GM19452 (cell line): ENCODE data around the gene CAMKK2.
"Not testable (repeated sequence)": the region's sequence is repeated elsewhere in the genome, so short reads cannot be mapped to it uniquely, and the experiment has no call there.

Experiments used
- ATAC-seq: cut with Tn5 transposase; IDR thresholded peaks from one replicate; pipeline ENCODE4 v1.9.1; 2021; ENCODE audit not compliant: unreplicated experiment

Gene CAMKK2

DNA sequence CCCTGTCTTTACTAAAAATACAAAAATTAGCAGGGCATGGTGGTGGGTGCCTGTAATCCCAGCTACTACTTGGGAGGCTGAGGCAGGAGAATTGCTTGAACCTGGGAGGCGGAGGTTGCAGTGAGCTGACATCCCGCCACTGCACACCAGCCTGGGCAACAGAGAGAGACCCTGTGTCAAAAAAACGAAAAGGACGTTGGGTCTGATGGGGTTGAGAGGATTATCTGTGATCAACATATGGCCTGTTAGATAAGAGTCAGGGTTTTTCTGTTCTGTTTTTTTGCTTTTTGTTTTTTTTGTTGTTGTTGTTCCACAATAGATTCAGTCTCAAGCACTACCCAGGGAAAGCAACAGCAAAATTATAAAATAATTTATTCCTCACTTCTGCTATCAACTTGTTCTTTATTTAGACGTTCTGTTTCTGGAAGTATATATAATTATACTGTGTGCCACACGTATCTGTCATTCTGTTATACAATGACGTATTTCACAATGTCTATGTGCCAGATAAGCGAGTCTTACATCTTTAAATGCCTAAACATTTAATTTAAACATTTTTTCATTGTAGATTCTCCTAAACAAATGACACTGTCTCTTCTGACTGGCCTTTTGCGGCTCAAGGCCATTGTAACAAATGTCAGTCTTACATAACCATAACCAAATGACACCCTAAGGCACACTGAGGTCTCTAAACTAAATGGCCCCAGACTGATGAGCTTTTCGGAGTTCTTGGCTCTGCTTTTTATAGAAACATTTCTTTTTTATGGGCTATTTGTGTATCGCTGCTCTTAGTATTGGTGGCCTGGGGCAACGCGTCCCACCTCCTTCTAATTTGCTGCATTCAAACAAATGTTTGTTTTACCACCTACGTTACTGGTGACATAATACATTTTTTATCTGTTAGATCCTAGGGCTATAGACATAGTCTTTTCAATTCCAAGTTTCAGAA, 93.8 kb downstream of the CAMKK2 start:
- ATAC-seq, result no peak

DNA sequence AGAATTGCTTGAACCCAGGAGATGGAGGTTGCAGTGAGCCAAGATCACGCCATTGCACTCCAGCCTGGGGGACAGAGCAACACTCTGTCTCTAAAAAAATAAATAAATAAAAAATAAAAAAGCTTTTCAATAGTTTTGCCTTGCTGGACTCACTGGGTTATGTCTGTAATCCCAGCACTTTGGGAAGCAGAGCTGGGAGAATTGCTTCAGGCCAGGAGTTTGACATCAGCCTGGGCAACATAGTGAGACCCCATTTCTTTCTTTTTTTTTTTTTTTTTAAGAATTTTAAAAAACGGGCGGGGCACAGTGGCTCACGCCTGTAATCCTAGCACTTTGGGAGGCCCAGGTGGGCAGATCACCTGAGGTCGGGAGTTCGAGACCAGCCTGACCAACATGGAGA, 95.4 kb downstream of the CAMKK2 start:
- not testable (repeated sequence) for ATAC-seq

DNA sequence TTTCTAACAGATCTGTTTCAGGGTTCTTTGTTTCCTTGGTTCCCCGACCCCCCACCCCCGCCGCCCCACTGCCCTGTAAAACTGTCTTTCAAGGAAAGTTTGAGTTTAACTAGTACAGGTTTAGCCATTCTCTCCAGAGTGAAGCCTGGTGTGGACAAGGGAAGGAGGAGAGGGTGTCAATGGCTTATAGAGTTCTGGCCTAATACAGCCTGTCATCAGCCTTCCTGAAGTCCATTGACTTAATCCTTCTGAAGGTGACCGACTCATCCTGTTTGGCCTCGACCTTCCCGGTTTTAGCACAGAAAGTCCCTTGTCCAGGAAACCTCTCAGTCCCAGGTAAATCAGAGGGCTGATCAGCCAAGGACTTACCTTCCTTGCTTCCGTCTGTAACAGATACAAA, 97.6 kb downstream of the CAMKK2 start:
- no peak for ATAC-seq

DNA sequence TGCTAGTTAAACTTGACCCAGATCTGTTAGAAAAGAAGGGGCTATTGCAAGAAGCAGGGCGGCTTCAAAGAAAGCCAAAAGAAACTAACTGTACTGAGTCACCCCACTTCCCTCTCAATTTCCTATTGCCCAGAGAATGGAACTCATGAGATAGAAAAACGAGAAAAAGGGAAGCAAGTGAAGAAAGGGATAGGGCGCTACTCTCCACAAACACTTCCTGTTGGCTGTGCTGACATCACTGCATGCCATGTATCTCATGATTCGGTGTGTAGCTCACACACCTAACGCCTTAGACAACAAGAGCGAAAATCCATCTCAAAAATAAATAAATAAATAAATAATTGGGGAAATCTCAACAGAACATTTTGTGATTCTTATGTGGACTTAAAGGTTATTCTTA, 99.6 kb downstream of the CAMKK2 start:
- no peak for ATAC-seq

DNA sequence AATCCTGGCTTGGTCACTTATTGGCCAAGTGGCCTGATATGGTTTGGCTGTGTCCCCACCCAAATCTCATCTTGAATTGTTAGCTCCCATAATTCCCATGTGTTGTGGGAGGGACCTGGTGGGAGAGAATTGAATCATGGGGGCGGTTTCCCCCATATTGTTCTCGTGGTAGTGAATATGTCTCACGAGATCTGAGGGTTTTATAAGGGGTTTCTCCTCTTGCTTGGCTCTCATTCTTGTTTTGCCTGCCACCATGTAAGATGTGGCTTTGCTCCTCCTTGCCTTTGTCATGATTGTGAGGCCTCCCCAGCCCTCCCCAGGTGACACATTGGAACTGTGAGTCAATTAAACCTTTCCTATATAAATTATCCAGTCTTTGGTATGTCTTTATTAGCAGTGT, 105.4 kb downstream of the CAMKK2 start:
- ATAC-seq, result no peak

DNA sequence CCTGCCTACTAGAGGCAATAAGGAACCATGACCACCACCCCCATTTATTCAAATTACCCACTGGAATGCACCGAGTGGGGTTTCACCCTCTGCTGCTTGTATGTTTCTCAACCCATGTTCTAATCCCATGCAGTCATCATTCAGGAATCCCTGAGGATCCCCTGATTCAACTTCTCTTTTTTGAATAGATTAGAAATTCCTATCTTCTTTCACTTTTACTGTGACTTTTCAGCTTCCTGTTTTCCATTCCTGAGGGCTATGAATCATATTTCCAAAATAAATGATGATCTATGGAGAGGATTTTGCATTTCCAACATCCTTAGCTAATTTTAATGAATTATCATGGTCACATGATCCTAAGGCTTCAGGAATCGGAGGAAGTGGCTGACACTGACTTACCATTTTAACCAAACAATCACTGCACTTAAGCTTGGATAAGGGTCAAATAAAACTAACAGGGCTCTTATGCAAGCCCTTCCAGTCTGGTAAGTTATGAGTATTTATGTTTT, 105.9 kb downstream of the CAMKK2 start:
- no peak for ATAC-seq

DNA sequence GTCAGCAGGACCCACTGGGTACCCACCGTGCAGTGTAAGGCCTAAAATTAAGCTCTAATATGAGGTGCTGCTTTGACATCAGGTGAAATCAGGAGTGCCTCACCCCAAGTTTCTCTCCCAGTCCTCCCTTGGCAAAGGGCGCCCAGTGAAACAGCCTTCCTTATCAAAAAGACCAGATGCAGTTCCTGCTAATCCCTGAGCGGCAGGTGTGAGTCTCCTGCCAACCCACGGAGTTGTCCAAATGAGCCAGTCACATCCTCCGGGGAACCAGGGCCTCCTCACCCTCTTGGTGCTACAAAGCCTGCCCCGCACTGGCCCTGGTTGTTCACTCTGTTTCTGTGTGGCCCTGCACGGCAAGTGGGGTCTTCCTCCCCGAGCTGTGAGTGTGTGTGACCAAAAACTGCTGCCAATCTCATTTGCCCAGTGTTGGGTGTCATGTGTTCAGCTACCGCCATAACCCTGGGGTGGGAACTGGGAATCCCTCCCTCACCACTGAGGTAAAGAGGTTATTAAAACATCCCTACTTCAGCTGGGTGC, 106.8 kb downstream of the CAMKK2 start:
- ATAC-seq, result no peak

DNA sequence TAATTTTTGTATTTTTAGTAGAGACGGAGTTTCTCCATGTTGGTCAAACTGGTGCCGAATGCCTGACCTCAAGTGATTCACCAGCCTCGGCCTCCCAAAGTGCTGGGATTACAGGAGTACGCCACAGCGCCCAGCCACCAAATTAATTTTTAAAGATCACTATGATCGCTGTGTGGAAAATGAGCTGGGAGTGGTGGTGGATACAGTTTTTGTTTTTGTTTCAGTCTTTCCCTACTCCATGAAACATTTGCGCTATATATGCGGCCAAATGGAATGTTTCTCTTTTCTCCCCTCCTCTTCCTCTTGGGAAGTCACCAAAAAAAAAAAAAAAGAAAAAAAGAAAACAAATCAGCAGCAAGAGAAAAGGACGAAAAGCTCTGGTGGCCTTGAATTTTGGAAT, 107.4 kb downstream of the CAMKK2 start:
- no peak for ATAC-seq

DNA sequence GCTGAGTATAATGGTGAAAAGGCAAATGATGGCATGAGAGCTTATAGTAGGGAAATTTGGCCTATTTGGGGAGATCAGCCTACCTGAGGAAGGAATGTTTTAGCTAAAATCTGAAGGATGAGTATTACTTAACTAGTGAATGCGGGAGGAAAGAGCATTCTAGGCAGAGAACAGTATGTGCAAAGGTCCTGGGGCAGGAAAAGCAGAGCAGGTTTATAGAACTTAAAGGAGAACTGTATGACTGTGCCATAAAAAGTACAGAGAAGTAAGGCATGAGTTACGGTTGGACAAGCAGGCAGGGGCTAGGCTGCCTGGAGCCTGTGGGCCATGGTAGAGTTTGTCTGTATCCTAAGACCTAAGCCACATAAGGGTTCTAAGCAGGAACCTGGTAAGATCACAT, 108.3 kb downstream of the CAMKK2 start:
- no peak for ATAC-seq
